Eye (tissue), 1 donor: ENCODE measurements around the gene HOXA3.
A peak's percentile ranks its signal among the peaks of the same experiment; 100 is the strongest.

Source experiments
- DNase-seq: peaks from one replicate; pipeline ENCODE4 v3.0.0-alpha.2; 2015

The HOXA3 gene

DNA sequence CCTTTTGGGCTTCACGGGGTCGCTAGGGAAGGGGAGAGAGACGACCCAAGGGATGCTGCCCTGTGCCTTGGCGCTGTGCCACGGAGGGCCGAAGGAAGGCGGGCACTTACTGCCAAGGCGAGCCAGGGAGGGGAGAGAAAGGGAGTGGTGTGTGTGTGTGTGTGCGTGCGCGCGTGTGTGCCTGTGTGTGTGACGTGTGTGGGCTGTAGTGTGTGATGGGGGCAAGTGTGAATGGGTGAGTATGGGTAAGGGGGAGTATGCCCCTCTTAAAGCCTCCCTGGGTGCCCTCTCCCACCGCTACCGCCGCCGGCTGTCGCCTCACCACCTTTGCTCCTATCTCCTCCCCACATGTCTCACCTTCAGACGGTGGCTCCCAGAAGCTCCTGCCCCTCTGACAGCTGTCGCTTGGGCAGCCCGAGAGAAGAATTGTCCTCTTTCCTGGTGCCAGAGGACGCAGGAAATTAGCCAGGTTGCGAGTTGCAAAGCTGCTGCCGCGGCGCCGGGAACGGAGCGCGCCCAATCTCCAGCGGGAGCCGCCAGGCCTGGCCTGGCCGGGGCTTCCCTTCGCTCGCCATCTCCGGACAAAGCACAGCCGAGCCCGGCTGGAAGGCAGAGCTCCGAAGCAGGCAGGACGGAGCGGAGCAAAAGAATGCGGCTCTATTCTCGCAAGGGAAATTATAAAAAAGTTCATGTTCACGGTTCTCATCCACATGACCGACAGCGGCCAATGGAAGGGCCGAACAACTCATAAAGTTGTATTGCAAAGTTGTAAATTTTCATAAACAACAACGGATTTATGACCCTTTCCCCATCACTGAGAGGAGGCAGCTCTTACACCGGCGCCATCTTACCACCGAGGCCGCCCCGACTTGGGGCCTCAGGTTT lies at the start of gene HOXA3:
Gene HOXA3, minus strand, starts transcription at position 653 of the 885 bp plus-strand sequence. CDS start 41,943 bp downstream, outside the sequence.
- no peak for DNase-seq

- DNase-seq, result peak; percentile 36
These were observed 49.2 kb upstream of the HOXA3 start for GRCh38 chr7:27201580-27202017.

- peak; percentile 61 for DNase-seq
These were observed 48.6 kb upstream of the HOXA3 start for GRCh38 chr7:27200761-27201579.

GRCh38 chr7:27199849-27200760 lies 47.7 kb upstream of the HOXA3 start, which contains the start of gene HOXA13:
TSS of gene HOXA13 (minus strand) at chr7:27200091. CDS start at chr7:27200077, 14 bp downstream.
- DNase-seq, result peak; percentile 62

DNA sequence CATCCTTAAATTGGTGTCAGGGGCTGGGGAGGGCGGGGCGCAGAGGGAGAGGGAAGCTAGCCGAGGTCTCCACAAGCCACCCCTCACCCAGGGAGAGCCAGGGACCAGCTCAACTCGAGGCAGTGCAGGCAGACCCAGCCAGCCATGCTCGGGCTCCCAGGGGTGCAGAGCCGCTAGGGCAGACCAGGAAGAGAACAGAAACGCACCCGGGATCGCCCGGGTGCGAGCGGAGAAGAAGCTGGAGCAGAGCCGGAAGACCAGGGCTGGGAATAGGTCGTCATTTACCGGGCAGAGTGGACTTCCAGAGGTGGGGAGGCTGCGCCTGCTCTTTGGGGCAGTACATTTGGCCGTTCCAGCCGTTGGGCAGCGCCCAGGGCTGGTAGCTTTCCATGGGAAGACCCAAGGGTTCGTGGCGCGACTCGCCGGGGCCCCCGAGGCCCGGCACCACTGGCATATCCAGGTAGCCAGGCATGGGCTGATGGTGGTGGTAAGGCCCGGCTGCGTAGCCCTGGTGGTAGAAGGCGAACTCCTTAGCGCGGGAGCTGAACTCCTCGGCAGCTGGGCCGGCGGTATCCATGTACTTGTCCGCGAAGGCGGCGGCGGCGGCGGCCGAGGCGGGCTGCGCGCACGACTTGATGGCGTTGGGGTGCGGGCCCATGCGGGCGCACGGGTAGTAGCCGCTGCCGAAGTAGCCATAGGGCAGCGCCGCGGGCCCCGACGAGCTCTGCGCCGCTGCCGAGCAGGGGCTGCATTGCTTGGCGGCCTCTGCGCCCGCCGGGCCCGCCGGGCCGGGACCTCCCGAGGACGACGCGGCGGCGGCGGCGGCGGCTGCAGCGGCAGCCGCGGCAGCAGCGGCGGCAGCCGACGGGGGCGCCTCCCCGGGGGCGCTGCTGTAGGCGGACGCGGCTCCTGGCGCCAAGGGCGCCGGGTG lies 46.8 kb upstream of the HOXA3 start:
- DNase-seq, result peak; percentile 69

DNA sequence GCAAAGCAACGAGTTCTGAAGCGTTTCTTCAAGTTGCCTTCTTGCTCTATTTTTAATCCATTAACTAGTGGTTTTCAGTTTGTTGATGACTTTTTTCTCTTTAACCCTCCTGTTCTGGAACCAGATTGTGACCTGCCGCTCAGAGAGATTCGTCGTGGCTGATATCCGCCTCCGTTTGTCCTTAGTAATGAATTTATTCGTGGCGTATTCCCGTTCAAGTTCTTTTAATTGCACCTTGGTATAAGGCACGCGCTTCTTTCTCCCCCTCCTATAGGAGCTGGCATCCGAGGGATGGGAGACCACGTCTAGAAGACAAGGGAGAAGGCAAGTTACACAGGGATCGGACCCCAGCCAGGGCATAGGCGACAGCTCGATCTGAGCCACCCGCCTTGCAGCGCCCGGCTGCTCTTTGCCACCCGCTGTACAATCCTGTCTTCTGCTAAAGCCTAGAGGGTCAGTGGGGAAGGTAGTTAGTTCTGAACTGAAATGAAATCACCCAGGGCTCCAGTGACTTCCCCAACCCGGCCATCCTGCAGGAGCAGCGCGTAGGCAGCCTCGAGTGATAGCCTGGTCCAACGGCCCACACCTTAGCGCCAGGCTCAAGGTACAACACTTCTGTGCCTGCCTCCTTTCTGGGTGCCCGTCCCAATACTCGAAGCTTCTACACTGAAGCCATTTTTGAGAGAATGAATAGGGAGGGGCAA lies 45.9 kb upstream of the HOXA3 start:
- DNase-seq, result no peak

DNA sequence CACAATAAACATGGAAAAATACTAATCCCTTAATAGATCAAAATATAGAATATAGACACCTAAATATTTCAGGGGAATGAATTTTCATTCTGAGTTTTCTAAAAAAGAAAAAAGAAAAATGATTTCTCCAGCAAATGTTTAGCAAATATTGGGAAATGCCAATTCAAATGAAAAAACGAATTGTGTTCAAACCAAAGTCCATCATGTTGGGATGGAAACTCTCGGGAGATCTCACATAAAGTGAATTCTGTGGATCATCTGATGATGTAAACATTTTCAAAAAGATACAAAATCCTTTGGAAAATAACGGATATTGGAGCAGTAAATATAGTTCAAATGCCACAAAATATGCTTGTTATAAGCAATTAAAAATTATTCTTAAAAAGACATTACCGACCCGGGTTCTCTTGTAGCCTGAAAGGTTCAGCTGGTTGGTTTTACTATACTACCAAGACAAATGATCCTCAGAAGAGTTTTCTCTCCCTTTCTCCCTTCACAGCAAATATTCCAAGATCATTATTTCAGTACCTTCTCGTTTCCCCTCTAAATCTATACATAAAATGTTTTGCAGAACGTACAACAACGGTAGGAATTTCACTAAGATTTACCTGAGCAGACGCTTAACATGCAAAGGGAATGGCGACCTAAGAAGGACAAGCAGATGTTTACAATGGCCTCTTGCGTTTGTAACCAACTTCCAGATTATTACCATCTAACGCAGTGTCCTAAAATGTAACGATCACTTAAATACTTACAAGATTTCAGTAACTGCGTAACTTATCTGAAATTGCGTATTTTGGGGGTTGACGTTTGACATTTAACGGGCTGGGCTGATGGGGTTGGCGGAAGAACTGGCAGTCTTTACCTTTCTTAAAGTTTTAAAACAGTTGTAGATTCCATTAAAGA lies 45.0 kb upstream of the HOXA3 start:
- DNase-seq, result no peak

DNA sequence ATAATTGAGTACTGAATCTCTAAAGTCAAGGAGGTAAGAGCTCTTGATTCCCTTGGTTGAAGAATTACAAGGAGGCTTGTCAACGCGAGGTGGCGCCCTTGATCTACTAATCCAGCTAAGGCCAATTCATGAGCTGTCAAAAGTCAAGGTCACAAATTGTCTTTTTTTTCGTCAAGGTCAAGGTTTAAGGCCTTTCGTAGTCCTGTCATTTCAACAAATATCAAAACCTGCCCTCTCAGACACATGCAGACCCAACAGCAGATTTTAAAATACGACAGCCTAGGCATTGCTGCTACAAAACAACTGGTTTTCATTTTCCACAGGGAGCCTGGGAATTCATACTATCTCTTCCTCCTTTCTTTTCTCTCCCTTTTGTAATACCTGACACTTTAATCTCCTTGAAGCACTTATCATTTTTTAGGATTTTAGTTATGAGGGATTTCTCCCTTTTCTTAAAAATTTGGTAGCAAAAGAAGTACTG lies 43.9 kb upstream of the HOXA3 start:
- DNase-seq, result peak; percentile 94

- DNase-seq, result no peak
These were observed 42.5 kb upstream of the HOXA3 start for GRCh38 chr7:27194686-27195379.

DNA sequence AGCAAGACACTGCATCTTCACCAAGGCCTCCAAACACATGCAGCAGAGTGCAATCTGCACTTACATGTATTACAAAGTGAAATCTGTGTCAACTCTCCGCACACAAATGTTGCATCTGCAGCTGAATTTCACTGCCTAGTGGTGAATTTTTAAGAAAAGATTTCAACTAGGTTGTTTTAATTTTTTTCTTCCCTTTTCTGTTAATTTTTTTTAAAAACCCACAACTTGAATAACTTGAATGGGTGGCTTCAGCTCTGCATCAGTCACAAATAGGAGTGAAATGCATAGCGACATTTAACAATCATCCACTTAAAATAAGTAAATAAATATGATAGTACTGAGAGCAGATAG lies 41.6 kb upstream of the HOXA3 start:
- DNase-seq, result no peak

DNA sequence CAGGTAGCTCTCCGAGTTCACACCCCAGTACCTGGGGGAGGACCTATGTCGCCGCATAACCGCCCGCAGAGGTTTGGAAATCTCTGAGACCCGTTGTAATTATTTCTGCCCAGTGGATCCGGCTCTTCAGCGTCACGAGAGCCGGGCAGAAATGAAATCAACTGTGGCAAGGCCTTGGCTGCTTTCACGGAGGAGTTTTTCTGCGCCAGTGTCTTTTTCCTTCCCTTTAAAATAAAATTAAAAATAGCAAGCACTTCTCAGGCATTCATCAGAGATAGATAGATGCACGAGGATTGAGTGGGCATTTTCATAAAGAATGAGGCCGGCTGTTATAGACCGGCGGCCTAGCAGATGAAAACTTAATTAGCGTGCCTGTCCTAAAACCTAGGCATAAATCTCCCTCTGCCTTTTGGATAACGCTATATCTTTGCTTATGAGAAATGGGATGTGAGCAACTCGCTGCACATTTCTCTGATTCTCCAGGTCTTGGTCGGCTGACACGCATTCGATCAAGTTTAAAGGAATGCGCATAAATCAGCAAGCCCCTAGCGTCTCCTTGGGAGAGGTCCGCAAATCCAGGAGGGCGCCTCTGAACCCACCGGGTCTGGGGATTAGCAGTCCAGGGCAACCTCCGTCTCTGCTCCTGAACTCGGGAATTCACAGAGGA lies 41.1 kb upstream of the HOXA3 start:
- DNase-seq, result no peak

GRCh38 chr7:27192546-27193334 lies 40.4 kb upstream of the HOXA3 start:
- no peak for DNase-seq

- no peak for DNase-seq
These were observed 39.6 kb upstream of the HOXA3 start for GRCh38 chr7:27191833-27192545.

DNA sequence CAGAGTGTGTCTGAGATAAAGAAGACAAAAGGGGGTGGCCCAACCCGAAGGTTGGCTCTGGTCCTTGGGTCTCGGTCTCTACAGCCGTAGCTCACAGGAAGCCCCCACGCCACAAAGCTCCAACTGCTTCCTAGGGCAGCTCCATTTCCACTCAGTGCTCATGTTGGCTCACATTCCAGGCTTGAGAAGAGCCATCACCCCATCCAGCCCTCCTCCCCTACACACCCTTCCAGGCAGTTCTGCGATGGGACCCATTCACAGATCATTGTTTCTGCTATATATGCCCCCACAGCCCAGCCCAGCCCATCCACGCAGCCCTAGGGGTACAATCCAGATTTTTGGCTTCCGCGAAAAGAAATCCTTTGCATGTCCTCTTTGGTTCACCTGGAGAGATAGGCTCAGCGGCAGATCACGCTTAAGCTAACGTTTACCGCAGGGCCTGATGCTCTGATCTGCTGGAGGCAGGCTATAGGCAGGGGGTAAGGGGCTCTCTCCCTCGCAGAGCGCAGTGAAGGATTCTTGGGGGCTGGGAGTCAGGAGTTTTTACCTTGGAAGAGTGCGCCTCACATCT lies 38.9 kb upstream of the HOXA3 start:
- DNase-seq, result no peak

DNA sequence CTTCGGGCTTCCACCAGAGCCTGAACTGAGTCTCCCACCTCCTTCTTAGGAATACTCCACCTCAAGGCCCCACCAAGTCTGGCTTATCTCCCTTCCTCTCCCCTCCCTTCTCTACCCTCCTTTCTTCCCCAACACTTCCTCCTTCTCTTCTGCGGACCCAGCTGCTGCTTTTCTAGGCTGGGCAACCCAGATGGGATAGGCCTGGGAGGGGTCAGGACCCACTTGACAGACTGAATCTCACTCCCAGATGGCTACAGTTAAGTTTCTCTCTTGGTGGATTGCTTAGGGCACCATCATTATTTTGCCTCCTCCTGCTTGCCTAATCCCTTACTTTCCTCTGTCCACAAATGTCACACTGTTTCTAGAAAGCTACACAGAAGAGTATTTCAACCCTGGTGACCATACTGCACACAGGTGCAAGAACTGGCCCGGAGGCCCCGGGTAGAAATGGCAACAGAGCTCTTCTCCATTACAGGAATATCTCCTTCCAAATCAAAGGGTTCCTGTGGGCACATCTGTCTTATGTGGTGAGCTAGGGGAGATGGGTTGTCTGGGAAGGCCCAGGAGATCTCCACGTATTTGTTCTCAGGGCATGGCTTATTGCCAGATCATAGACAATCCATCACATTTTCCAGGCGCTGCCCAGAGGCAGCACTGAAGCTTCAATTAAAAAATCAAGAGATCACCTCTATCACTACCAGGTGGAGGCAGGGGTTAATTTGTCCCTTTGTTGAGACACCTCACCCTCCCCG lies 37.8 kb upstream of the HOXA3 start:
- DNase-seq, result no peak
